ENCODE data around the gene PPP1R12A.
"Not testable (repeated sequence)": the region's sequence is repeated elsewhere in the genome, so short reads cannot be mapped to it uniquely, and the experiment has no call there.

Gene PPP1R12A

DNA sequence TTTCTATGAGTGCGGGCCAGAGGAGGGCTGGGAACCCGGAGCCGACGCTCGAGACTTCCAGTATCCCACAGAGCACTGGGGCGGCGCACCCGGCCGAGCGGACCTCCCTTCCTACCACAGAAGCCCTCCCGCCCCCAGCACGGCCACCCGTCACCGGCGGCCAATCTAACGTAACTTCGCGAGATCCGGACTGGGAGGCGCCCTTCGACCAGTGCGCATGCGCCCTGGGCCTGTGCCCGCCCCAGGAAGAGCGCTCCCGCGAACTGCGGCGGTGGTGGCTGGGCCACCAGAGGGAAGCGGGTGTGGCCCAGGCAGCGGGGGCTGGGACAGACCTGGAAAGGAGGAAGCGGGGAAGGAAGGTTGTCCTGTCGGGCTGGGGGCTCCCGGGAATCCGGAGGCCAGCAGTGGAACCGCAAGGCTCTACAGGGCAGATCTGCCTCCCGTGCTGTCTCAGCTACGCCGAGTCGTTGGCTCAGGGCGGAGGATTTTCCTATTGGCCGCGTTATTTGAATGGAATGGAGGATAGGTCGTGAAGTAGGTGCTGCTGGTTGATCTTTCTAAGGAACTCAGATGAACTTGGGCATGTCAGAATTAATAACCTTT lies at the start of gene PPP1R12A:
Gene PPP1R12A, minus strand, starts transcription at position 77 of the 603 bp plus-strand sequence. CDS start 166 bp downstream, outside the sequence.
- in situ Hi-C loops (cut with MboI; ENCODE audit: low sequenced_read_pairs) = no loop called here

DNA sequence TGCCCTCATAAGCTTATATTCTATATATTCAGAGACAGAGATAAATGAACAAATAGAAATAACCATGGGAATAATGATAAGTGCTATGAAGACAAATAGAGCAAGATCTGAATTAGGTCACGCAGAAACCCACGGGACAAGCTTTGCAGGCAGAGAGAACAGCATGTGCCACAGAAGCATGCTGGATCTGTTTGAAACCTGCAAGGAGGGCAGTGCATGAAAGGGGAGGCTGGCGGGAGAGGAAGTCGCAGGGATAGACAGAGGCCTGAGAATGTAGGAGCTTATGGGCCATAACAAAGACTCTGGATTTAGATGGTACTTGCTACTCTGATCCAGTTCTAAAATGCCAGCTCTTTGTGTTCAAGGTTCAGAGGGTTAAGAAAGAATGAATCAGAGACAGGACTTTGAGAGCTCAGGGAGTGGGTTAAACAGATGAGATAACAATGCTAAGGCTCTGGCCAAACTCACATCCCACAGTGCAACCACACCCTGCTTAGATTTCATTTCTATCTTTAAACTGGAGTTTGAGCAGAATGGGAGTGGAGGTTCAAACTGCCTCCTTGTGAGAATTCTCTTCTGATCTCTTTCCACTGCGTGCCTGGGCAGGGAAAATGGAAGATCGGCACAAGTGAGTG lies 49.2 kb upstream of the PPP1R12A start:
- in situ Hi-C loops (cut with MboI; ENCODE audit: low sequenced_read_pairs) = no loop called here

DNA sequence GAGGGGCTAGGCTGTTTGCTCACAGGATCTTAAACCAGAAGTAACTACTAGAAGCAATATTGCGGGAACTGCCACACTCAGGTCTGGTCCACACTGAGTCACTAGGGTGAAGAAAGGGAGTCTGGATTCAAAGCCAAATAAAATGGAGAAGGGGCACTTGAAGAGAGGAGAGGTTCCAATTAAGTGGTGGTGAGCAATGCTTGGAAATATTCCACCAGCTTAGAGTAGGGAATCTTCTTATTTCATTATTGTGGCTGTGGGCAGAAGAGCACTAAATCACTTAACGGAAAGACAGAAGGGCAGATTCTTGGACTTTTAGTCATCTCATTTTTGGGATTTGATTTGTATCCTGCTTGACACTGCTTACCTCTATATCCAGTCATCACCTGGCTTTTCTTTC lies 48.6 kb upstream of the PPP1R12A start:
- in situ Hi-C loops (cut with MboI; ENCODE audit: low sequenced_read_pairs) = no loop called here

DNA sequence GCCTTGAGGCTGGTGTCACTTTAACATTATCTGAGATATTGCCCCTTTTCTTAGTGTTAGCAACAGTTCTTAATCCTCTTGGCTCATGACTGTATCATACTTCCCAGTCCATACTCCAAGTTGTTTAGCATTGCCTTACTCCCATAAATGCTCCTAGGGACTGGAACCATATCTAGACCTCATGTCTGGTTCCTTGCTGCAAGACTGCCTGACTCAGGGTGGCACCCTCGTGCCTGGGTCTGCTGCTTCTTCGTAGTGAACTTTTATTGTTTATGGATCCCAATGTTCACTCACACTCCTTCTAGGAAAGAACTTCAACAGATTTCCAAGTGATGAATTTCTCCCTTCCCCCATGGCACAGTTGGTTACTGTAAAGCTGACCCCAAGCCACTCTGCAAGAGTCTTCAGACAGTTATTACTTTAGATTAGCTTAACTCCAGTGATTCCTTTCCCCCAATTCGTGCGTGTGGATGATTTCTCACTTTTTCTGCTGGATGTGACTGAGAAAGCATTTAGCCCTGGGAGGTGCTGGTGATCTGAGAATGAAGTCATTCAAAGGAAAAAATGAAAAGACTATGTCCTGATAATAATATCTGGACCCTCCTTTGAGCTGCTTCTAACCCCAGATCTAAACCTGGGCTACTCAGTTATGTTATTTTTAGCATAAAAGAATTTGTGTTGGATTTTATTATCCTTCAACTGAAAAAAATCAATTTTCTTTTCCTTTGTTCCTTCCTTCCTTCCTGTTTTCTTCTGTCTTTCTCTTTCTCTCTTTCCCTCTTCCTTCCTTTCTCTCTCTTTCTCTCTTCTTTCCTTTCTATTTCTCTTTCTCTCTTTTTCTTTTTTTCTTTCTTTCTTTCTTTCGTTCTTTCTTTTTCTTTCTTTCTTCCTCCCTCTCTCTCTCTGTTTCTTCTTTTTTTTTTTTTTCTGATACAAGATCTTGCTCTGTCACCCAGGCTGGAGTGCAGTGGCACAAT lies 47.5 kb upstream of the PPP1R12A start:
- in situ Hi-C loops (cut with MboI; ENCODE audit: low sequenced_read_pairs) = no loop called here

DNA sequence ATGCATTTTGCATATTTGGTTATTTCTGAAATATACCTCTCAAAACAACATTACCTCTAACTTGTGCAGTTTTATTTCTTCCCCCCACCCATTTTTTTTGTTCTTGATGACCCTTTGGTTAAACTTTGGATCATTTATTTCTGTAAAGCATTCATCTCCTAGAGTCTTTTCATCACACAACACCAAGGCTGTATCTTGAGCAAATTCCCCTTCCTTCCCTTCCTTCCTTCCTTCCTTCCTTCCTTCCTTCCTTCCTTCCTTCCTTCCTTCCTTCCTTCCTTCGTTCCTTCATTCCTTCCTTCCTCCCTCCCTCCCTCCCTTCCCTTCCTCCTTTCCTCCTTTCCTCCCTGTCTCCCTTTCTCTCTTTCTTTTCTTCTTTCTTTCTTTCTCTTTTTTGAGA lies 43.8 kb upstream of the PPP1R12A start:
- in situ Hi-C loops (cut with MboI; ENCODE audit: low sequenced_read_pairs) = no loop called here

DNA sequence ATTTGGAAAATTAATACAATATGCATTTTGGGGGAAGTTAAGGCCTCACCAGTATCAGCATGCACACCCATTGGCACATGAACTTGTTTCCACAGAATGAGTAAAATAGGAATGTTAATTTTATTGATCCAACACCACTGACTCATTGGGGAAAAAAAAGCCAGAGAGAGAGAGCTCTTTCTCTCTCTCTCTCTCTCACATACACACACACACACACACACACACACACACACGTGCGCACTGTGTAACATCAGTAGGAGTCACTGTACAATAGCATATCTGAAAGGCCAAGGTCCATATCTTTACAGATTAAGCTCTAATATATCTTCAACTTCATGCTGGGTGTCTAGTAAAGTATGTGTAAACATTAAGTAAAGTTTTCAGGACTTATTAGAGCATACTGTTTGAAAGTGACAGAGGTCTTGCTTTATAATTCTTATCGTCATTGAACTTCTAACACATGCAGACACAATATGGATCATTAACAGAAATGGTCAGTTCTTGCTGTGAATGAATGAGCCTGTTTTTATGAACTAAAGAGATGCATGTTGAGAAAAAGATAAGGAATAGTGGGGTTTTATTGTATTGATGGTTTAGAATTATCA lies 43.1 kb upstream of the PPP1R12A start:
- in situ Hi-C loops (cut with MboI; ENCODE audit: low sequenced_read_pairs) = not testable (repeated sequence)

DNA sequence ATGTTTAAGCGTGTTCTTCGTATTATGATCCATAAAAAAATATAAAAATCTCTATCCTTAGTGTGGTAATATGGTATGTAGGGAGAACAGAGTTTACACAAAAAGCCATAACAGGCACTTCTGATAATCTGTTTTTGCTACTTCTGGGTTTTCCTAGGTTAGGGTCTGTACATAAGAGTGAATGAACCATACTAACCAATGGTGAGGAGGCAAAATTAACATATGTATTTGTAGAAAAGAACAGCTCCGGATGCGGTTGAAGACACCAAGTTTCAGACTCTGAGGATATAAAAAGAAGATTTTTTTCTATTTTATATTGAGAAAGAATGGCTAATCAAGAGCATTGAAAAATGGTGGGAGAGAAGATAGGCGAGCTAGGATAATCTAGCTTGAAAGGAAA lies 40.2 kb upstream of the PPP1R12A start:
- in situ Hi-C loops (cut with MboI; ENCODE audit: low sequenced_read_pairs) = no loop called here

DNA sequence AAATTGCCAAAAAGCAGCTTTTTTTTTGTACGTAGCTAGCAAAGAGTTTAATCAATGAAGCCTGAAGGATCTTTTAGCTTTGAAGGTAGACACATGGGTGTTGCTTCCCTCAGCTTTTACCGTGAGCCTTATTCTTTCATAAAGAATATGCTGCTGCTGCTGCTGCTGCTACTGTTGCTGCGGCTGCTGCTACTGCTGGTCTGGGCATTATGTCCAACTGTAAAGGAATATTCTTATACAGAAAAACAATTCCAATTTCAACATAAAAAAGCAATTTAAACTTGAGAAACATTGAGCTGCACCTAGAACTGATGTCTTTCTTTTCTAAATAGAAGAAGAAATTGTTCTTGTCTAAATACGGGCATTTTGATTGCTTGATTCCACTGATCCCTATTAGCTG lies 38.9 kb upstream of the PPP1R12A start:
- in situ Hi-C loops (cut with MboI; ENCODE audit: low sequenced_read_pairs) = no loop called here

DNA sequence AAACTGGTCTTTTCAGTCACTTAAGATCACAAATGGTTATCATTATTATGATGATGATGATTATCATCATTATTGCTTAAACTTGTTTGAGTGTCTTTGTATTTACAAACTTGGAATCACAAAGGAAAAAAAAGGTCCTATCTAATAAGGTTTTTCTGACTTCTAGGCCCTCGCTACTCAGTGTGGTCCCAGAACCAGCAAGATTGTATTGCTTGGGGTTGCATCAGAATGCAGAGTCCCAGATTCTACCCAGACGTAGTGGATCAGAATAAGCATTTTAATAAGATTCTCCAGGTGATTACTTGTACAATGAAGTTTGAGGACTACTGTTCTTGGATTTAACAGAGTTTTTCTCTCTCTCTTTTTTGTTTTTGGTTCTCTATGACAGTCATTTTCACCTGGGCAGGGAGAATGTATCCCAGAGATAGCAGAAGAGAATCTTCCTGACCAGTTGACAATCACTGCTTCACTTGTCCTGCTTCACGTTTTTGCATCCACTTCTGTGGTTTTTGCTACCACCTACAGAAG lies 29.3 kb upstream of the PPP1R12A start:
- in situ Hi-C loops (cut with MboI; ENCODE audit: low sequenced_read_pairs) = no loop called here

DNA sequence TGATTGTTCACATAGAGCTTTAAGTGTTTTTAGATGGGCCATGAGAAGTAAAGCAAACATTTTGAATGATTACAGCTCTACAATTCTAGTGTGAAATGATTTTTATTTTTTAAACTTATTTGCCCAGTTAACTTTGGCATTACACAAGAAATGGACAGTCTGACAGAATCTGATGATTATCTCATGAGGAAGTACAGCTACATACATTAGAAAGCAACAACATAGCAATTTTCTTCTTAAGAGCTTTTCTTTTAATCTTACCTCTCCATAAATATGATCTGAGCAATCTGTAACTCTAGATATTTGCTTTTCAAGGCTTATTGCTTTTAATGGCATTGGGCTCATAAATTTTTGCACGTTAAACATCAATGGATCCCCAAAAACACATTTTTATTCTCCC lies 26.5 kb upstream of the PPP1R12A start:
- in situ Hi-C loops (cut with MboI; ENCODE audit: low sequenced_read_pairs) = no loop called here

DNA sequence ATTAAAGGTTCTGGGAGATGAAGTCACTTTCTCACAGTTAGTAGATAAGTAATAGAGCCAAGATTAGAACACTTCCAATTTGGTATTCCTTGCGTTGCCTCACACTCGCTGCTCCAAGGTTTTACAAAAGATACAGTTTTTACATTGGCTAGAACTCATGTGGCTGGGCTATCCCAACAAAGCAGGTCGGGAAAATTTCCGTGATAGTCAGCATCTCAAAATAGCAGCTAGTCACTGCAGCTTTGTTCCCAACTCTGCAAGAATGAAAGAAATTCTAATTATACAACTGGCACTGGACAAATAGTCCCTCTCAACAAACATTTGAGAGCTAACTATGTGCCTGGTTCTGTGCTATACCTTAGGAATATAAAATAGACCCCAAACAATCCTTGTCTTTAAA lies 24.6 kb upstream of the PPP1R12A start:
- in situ Hi-C loops (cut with MboI; ENCODE audit: low sequenced_read_pairs) = no loop called here

DNA sequence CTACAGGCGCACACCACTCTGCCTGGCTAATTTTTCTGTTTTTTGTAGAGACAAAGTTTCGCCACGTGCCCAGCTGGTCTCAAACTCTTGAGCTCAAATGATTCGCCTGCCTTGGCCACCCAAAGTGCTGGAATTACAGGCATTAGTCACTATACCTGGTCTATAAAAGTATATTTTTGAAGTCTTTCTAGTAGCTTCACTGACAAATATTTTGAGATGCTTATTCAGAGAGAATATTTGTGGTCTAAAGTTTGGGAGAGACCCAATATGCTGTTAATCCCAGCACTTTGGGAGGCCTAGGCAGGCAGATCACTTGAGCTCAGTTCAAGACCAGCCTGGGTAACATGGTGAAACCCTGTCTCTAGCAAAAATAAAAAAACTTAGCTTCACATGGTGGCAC lies 22.0 kb upstream of the PPP1R12A start:
- in situ Hi-C loops (cut with MboI; ENCODE audit: low sequenced_read_pairs) = no loop called here

DNA sequence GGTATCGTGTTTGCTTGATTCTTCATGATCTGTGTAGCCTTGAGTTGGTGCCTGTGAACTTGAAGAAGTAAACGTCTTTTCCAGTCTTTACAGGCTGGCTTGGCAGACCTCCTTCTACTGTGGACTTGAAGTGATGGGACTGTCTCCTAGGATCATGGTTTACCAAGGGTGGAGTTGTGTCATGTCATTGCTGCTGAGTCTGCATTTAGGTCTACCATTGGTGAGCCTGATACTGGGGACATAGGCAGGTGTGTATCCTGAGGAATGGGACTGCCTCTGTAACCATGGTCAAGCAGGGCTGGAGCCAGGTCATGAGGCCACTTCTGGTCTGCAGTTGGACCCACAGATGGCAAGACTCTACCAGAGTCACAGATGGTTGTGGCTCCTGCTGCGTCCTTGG lies 20.7 kb upstream of the PPP1R12A start:
- in situ Hi-C loops (cut with MboI; ENCODE audit: low sequenced_read_pairs) = no loop called here

DNA sequence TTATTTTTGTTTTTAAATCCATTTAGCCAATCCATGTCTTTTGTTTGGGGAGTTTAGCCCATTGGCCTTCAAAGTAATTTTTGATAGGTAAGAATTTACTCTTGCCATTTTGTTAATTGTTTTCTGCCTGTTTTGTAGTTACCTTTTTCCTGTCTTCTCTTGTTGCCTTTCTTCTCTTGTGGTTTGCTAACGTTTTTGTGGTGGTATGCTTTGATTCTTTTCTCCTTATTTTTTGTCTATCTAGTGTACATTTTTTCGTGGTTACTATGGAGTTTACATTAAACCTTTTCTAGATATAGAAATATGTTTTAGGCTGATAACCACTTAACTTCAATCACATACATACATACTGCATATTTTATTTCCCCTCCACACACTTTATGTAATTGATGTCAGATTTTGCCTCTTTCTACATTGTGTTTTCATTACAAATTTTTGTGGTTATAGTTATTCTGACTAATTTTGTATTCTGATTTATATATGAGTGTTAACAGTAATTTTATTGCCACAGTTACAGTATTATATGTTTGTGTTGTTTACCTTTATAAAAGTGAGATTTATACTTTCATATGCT lies 19.2 kb upstream of the PPP1R12A start:
- in situ Hi-C loops (cut with MboI; ENCODE audit: low sequenced_read_pairs) = no loop called here

DNA sequence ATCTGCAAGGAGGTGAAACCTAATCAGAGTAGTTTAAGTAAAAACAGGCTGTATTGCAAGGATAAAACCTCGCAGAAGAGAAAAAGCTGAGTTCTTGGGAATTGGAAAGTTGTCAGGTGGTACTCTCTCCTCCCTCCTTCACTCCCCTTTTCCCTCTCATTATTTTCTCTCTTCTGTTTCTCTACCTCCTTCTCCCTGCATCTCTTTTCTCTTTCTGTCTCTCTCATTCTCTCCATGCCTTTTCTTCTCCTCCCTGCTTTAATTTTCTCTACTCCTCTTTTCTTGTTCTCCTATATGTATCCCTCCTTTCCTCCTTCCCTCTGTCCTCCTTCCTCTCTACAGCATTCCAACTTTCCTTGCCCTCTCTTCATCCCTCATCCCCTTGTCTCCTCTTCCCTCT lies 14.2 kb upstream of the PPP1R12A start:
- in situ Hi-C loops (cut with MboI; ENCODE audit: low sequenced_read_pairs) = no loop called here

DNA sequence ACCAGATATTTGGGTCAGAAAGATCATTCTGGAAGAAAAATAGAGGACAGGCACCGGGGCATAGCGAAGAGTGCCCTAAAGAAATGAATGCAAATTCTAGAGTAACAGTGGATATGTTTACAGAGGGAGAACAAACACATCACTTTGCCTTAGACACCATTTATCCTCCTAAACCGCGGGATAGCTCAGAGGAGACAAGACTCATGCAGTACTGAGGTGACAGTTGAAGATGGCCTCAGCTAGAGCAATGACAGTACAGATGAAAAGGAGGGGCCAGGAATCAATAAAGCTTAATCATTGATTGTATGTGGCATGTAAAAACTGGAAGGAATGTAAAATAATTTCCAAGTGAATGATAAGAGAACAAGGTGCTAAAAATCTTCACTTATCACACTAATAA lies 10.5 kb upstream of the PPP1R12A start:
- in situ Hi-C loops (cut with MboI; ENCODE audit: low sequenced_read_pairs) = no loop called here

DNA sequence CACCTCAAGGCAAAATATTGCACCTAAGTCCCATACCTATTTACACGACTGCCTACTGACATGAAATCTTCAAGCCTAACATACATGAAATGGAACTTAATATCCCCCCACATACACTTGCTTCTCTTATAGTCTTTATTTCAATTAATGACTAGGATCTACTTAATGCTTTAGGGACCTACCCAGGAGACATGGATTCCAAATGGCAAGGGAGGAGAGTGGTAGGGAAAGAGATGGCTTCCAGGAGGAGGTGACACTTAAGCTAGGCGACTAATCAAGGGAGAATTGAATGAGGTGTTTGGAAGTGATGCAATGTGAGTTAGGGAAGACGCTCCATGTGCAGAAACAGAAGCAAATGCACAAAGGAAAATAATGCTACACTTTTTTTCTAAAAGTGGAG lies 9.7 kb upstream of the PPP1R12A start:
- in situ Hi-C loops (cut with MboI; ENCODE audit: low sequenced_read_pairs) = no loop called here

DNA sequence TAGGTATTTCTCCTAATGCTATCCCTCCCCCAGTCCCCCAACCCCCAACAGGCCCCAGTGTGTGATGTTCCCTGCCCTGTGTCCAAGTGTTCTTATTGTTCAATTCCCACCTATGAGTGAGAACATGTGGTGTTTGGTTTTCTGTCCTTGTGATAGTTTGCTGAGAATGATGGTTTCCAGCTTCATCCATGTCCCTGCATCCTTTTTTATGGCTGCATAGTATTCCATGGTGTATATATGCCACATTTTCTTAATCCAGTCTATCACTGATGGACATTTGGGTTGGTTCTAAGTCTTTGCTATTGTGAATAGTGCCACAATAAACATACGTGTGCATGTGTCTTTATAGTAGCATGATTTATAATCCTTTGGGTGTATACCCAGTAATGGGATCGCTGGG lies 7.9 kb upstream of the PPP1R12A start:
- in situ Hi-C loops (cut with MboI; ENCODE audit: low sequenced_read_pairs) = not testable (repeated sequence)

DNA sequence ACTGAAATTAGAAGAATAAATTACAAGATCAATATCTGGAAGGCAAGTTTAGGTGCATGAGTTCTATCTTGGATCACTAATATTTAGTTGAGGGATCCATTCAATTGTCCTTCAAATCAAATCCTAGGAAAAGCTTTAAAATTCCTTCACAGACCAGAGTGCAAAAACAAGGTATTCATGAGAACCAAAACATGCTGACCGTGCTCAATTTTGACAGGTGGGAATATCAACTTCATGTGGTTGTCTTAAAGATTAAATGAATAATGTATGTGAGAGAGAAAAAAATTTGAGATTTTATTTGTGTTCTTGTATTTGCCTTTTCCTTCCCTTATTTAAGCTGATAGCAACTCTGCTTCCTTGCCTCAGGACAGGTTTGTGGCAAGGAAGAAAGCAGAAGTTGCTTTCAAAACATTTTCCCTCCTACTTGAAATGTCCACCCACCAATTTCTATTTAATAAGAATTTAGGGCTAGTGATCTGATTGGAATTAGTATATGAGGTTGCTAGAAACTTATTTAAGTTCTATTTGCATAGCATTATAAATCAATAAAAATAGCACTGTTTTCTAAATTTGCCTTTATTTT lies 4.9 kb upstream of the PPP1R12A start:
- in situ Hi-C loops (cut with MboI; ENCODE audit: low sequenced_read_pairs) = no loop called here

DNA sequence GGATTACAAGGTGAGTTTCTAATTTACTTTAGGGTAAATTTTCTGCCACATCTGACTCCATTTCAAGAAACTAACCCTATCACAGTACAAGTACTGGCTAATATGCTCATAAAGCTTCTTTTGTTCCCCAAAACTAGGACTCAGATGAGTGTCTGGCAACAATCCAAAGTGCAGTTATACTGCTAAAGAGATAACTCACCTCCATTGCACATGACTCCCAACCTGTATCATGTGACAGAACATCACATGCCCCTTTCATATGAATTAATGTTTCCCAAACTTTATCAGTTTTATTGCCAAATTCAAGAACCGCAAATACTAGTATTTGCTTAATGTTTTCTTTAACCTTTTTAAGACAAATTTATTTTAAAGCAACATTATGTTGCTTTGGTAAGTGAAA lies 3.9 kb upstream of the PPP1R12A start:
- in situ Hi-C loops (cut with MboI; ENCODE audit: low sequenced_read_pairs) = no loop called here

Data from HL-60/S4 treated with phorbol 12-myristate 13-acetate at 8.2 ng/mL for 4 days and 3 days (cell line).